GM18873 (cell line): ENCODE results near the gene AFF4.
A peak's percentile ranks its signal among the peaks of the same experiment; 100 is the strongest.
"Not testable (repeated sequence)": the region's sequence is repeated elsewhere in the genome, so short reads cannot be mapped to it uniquely, and the experiment has no call there.

Source experiments
- ATAC-seq: cut with Tn5 transposase; IDR thresholded peaks from one replicate; pipeline ENCODE4 v1.9.1; 2021; ENCODE audit warnings: mild to moderate bottlenecking, moderate library complexity, moderate number of reproducible peaks; ENCODE audit not compliant: unreplicated experiment, low FRiP score

Gene AFF4

GRCh38 chr5:132963171-132964104, at the start of gene AFF4:
Gene AFF4 (minus strand): TSS chr5:132963634. CDS start chr5:132937189, 26,445 bp downstream.
- peak; percentile 89 for ATAC-seq

- ATAC-seq, result not testable (repeated sequence)
These were observed 45.0 kb upstream of the AFF4 start for GRCh38 chr5:133008455-133008854.

- ATAC-seq, result no peak
These were observed 43.2 kb upstream of the AFF4 start for GRCh38 chr5:133006653-133007052.

- no peak for ATAC-seq
These were observed 35.8 kb upstream of the AFF4 start for GRCh38 chr5:132999246-132999645.

- no peak for ATAC-seq
These were observed 35.1 kb upstream of the AFF4 start for GRCh38 chr5:132998556-132998955.

GRCh38 chr5:132996307-132996706, 32.9 kb upstream of the AFF4 start:
- ATAC-seq, result no peak

- no peak for ATAC-seq
These were observed 24.3 kb upstream of the AFF4 start for GRCh38 chr5:132987531-132988408.

GRCh38 chr5:132982971-132983370, 19.5 kb upstream of the AFF4 start:
- not testable (repeated sequence) for ATAC-seq

GRCh38 chr5:132981288-132981687, 17.9 kb upstream of the AFF4 start:
- no peak for ATAC-seq

GRCh38 chr5:132979976-132980375, 16.5 kb upstream of the AFF4 start:
- no peak for ATAC-seq

- ATAC-seq, result no peak
These were observed 16.0 kb upstream of the AFF4 start for GRCh38 chr5:132979367-132979940.

GRCh38 chr5:132976852-132977251, 13.4 kb upstream of the AFF4 start:
- ATAC-seq, result no peak

- not testable (repeated sequence) for ATAC-seq
These were observed 9.0 kb upstream of the AFF4 start for GRCh38 chr5:132972436-132972828.

- ATAC-seq, result no peak
These were observed 8.3 kb upstream of the AFF4 start for GRCh38 chr5:132971483-132972435.

GRCh38 chr5:132965120-132965519, 1.7 kb upstream of the AFF4 start:
- ATAC-seq, result no peak

GRCh38 chr5:132962429-132963021, 909 bp downstream of the AFF4 start:
- no peak for ATAC-seq

GRCh38 chr5:132961887-132962286, 1.5 kb downstream of the AFF4 start:
- no peak for ATAC-seq

GRCh38 chr5:132961123-132961815, 2.2 kb downstream of the AFF4 start:
- not testable (repeated sequence) for ATAC-seq
